HuH-7.5 (cell line): ENCODE data around the gene DEPDC5.
"Not testable (repeated sequence)": the region's sequence is repeated elsewhere in the genome, so short reads cannot be mapped to it uniquely, and the experiment has no call there.

Experiments used
- DNase-seq: peaks from one replicate; pipeline ENCODE4 v3.0.0; 2011; ENCODE audit warnings: low spot score

DEPDC5 gene

GRCh38 chr22:31749636-31750364 is 4.0 kb upstream of the DEPDC5 start, which contains the start of gene PRR14L:
PRR14L (minus strand) TSS chr22:31750132; CDS start chr22:31738860, 11,272 bp downstream.
- DNase-seq, result peak; percentile 79

GRCh38 chr22:31750365-31751284 is 3.2 kb upstream of the DEPDC5 start:
- no peak for DNase-seq

GRCh38 chr22:31752096-31752847 is 1.5 kb upstream of the DEPDC5 start:
- no peak for DNase-seq

GRCh38 chr22:31753005-31753633 is 700 bp upstream of the DEPDC5 start:
- DNase-seq, result peak; percentile 61

- no peak for DNase-seq
Measured at GRCh38 chr22:31754813-31755212, 994 bp downstream of the DEPDC5 start.

- DNase-seq, result no peak
Measured at GRCh38 chr22:31757265-31757664, 3.4 kb downstream of the DEPDC5 start.

GRCh38 chr22:31758860-31759259 is 5.0 kb downstream of the DEPDC5 start:
- not testable (repeated sequence) for DNase-seq

- DNase-seq, result no peak
Measured at GRCh38 chr22:31764785-31765184, 11.0 kb downstream of the DEPDC5 start.

- no peak for DNase-seq
Measured at GRCh38 chr22:31768422-31769059, 14.7 kb downstream of the DEPDC5 start.

GRCh38 chr22:31773416-31773815 is 19.6 kb downstream of the DEPDC5 start:
- DNase-seq, result no peak

- no peak for DNase-seq
Measured at GRCh38 chr22:31776231-31776630, 22.4 kb downstream of the DEPDC5 start.

GRCh38 chr22:31789803-31790202 is 36.0 kb downstream of the DEPDC5 start:
- DNase-seq, result no peak

- no peak for DNase-seq
Measured at GRCh38 chr22:31790240-31790639, 36.4 kb downstream of the DEPDC5 start.

- DNase-seq, result not testable (repeated sequence)
Measured at GRCh38 chr22:31799358-31799757, 45.5 kb downstream of the DEPDC5 start.

GRCh38 chr22:31800065-31800464 is 46.2 kb downstream of the DEPDC5 start:
- no peak for DNase-seq

- not testable (repeated sequence) for DNase-seq
Measured at GRCh38 chr22:31800861-31801260, 47.0 kb downstream of the DEPDC5 start.

GRCh38 chr22:31802575-31802974 is 48.8 kb downstream of the DEPDC5 start:
- no peak for DNase-seq

GRCh38 chr22:31806751-31807150 is 52.9 kb downstream of the DEPDC5 start:
- no peak for DNase-seq

GRCh38 chr22:31812977-31813605 is 59.3 kb downstream of the DEPDC5 start:
- DNase-seq, result no peak

- not testable (repeated sequence) for DNase-seq
Measured at GRCh38 chr22:31813898-31814297, 60.1 kb downstream of the DEPDC5 start.

GRCh38 chr22:31814942-31815341 is 61.1 kb downstream of the DEPDC5 start:
- DNase-seq, result no peak
